A549 (cell line): ENCODE data around the gene ADCY4. TPM values are rescaled to one million over a fixed set of nuclear protein-coding genes. Genes with fewer than 3 reads are reported as not detected.

Experiments used
- ATAC-seq, 2 experiments: fragments of 200-7000 bp in 1 of 2; fragments of >200 bp in 1 of 2; cut with Nextera tagmentation in 1 of 2; cut with Tn5 transposase in 1 of 2; 3 replicates each; pipeline versions ENCODE4 v1.8.0 to v1.9.1; 2018 to 2020; ENCODE audit warnings: mild to moderate bottlenecking in 1 of 2, moderate library complexity in 1 of 2
- CTCF ChIA-PET: fragments of 300-600 bp; sonication (Branson Sonifier 250); formaldehyde crosslinking; extraction: SDS; loops from one replicate; lab custom pipeline; 2021; ENCODE audit warnings: antibody characterized with exemption, inconsistent platforms; lab: Yijun Ruan, JAX
- POLR2A ChIA-PET: fragments of 350-600 bp; formaldehyde crosslinking; extraction: SDS; loops from one replicate; lab custom pipeline; 2021; ENCODE audit warnings: antibody characterized with exemption, inconsistent platforms; lab: Yijun Ruan, JAX
- DNase-seq, 2 experiments: peaks; one replicate each; pipeline versions ENCODE4 v3.0.0 to v3.0.0-alpha.2; 2011 to 2016; ENCODE audit warnings: low read depth in 1 of 2, low spot score in 1 of 2
- FAIRE-seq: peaks from 2 replicates; lab custom pipeline; 2011; peaks lifted over from hg19 to GRCh38; lab: Jason Lieb, UNC
- H3K27ac ChIP-seq, 2 experiments: fragments of >200 bp; sonication (Bioruptor Twin); formaldehyde crosslinking; 3 replicates each; pipeline ENCODE4 v1.5.1; 2016 to 2017
- H3K4me1 ChIP-seq: fragments of >200 bp; sonication (Bioruptor Twin); formaldehyde crosslinking; 3 replicates; pipeline ENCODE4 v1.6.1; 2016
- H3K4me2 ChIP-seq: fragments of >200 bp; sonication (Bioruptor Twin); formaldehyde crosslinking; 3 replicates; pipeline ENCODE4 v1.6.1; 2016
- H3K4me3 ChIP-seq: fragments of >200 bp; sonication (Bioruptor Twin); formaldehyde crosslinking; 3 replicates; pipeline ENCODE4 v1.5.1; 2016
- H3K9me3 ChIP-seq: fragments of >200 bp; sonication (Bioruptor Twin); formaldehyde crosslinking; 3 replicates; pipeline ENCODE4 v1.6.1; 2016
- BHLHE40 ChIP-seq: IDR thresholded peaks from 2 replicates; pipeline ENCODE4 v1.6.1; 2012; ENCODE audit warnings: low read depth, low read length, inconsistent platforms
- CBX2 ChIP-seq: fragments of 200-600 bp; sonication (generic); IDR thresholded peaks from 2 replicates; pipeline ENCODE4 v1.6.1; 2016; ENCODE audit warnings: low read depth, mild to moderate bottlenecking, borderline replicate concordance
- CBX8 ChIP-seq: fragments of 200-600 bp; sonication (generic); IDR thresholded peaks from 2 replicates; pipeline ENCODE4 v1.6.1; 2016
- CEBPB ChIP-seq, 2 experiments: fragments of >200 bp in 1 of 2; sonication (Bioruptor Twin) in 1 of 2; formaldehyde crosslinking in 1 of 2; IDR thresholded peaks; 2 replicates each; pipeline ENCODE4 v1.6.1; 2012 to 2016
- EHF ChIP-seq: fragments of 250-450 bp; sonication (Bioruptor Pico); IDR thresholded peaks from 2 replicates; pipeline ENCODE4 v1.5.0; 2020; ENCODE audit warnings: mild to moderate bottlenecking
- EP300 ChIP-seq, 2 experiments: fragments of >200 bp; sonication (Bioruptor Twin); formaldehyde crosslinking; IDR thresholded peaks; 2 replicates in 1 of 2; 3 replicates in 1 of 2; pipeline ENCODE4 v1.6.1; 2016 to 2017
- ESRRA ChIP-seq: fragments of 150-350 bp; IDR thresholded peaks from 2 replicates; pipeline ENCODE4 v1.6.1; 2014; ENCODE audit warnings: mild to moderate bottlenecking, low read length, borderline replicate concordance
- FOSB ChIP-seq: fragments of 250-450 bp; sonication (Bioruptor Pico); IDR thresholded peaks from 2 replicates; pipeline ENCODE4 v1.5.0; 2020; ENCODE audit warnings: mild to moderate bottlenecking, moderate library complexity
- FOSL2 ChIP-seq, 2 experiments: fragments of 450-650 bp in 1 of 2; fragments of >200 bp in 1 of 2; sonication (Bioruptor Twin) in 1 of 2; formaldehyde crosslinking; IDR thresholded peaks; 2 replicates each; pipeline versions ENCODE4 v1.5.0 to v1.6.1; 2016 to 2020; ENCODE audit warnings: mild to moderate bottlenecking in 1 of 2, moderate library complexity in 1 of 2
- HEYL ChIP-seq: fragments of 250-450 bp; sonication (Bioruptor Pico); IDR thresholded peaks from 2 replicates; pipeline ENCODE4 v1.8.0; 2021; ENCODE audit warnings: mild to moderate bottlenecking, moderate library complexity
- JUN ChIP-seq, 2 experiments: fragments of >200 bp; sonication (Bioruptor Twin); formaldehyde crosslinking; IDR thresholded peaks; 2 replicates in 1 of 2; 3 replicates in 1 of 2; pipeline ENCODE4 v1.6.1; 2016 to 2017
- KDM1A ChIP-seq: fragments of 200-600 bp; sonication (generic); IDR thresholded peaks from 2 replicates; pipeline ENCODE4 v1.6.1; 2016; ENCODE audit warnings: low read depth, mild to moderate bottlenecking
- KDM5A ChIP-seq: fragments of 200-600 bp; sonication (generic); IDR thresholded peaks from 2 replicates; pipeline ENCODE4 v1.6.1; 2016; ENCODE audit warnings: antibody characterized with exemption, mild to moderate bottlenecking
- MAFK ChIP-seq: fragments of 450-650 bp; IDR thresholded peaks from 2 replicates; pipeline ENCODE4 v1.6.1; 2014; ENCODE audit not compliant: partially characterized antibody
- MAZ ChIP-seq: fragments of 150-350 bp; IDR thresholded peaks from 2 replicates; pipeline ENCODE4 v1.6.1; 2014; ENCODE audit warnings: antibody characterized with exemption, low read depth, low read length, borderline replicate concordance
- MYC ChIP-seq: IDR thresholded peaks from 2 replicates; pipeline ENCODE4 v1.6.1; 2012; ENCODE audit warnings: mild to moderate bottlenecking, inconsistent platforms, low read length, improper control_type of control experiment, borderline replicate concordance
- NPAS2 ChIP-seq: fragments of 250-450 bp; sonication (Bioruptor Pico); IDR thresholded peaks from 2 replicates; pipeline ENCODE4 v1.8.0; 2022; ENCODE audit warnings: mild to moderate bottlenecking, moderate library complexity, borderline replicate concordance
- PHF8 ChIP-seq: fragments of 200-600 bp; sonication (generic); IDR thresholded peaks from 2 replicates; pipeline ENCODE4 v1.6.1; 2016; ENCODE audit warnings: low read depth, mild to moderate bottlenecking, antibody characterized with exemption, moderate library complexity, borderline replicate concordance
- POLR2AphosphoS2 ChIP-seq: conservative IDR thresholded peaks from 2 replicates; pipeline ENCODE4 v1.6.1; 2012; ENCODE audit warnings: low read length, improper control_type of control experiment, inconsistent platforms
- RFX5 ChIP-seq: fragments of 450-650 bp; IDR thresholded peaks from 2 replicates; pipeline ENCODE4 v1.7.1; 2014; ENCODE audit warnings: antibody characterized with exemption, mild to moderate bottlenecking, moderate library complexity
- SREBF2 ChIP-seq: fragments of 450-650 bp; IDR thresholded peaks from 2 replicates; pipeline ENCODE4 v1.6.1; 2014; ENCODE audit warnings: mild to moderate bottlenecking, moderate library complexity
- TFCP2L1 ChIP-seq: fragments of 250-450 bp; sonication (Bioruptor Pico); IDR thresholded peaks from 2 replicates; pipeline ENCODE4 v1.5.0; 2021; ENCODE audit warnings: mild to moderate bottlenecking
- TP53 ChIP-seq: fragments of 250-450 bp; sonication (Bioruptor Pico); IDR thresholded peaks from 2 replicates; pipeline ENCODE4 v1.5.0; 2021; ENCODE audit warnings: mild to moderate bottlenecking, moderate library complexity
- ZC3H11A ChIP-seq: fragments of 450-650 bp; IDR thresholded peaks from 2 replicates; pipeline ENCODE4 v1.6.1; 2014; ENCODE audit warnings: antibody characterized with exemption, mild to moderate bottlenecking
- ZFP36 ChIP-seq: fragments of 450-650 bp; IDR thresholded peaks from 2 replicates; pipeline ENCODE4 v1.6.1; 2014; ENCODE audit warnings: borderline replicate concordance; ENCODE audit not compliant: partially characterized antibody
- ZNF302 ChIP-seq: fragments of 250-450 bp; sonication (Bioruptor Pico); IDR thresholded peaks from 2 replicates; pipeline ENCODE4 v1.9.0; 2021; ENCODE audit warnings: inconsistent platforms, mild to moderate bottlenecking, moderate library complexity
- ZSCAN20 ChIP-seq: fragments of 250-450 bp; sonication (Bioruptor Pico); IDR thresholded peaks from 2 replicates; pipeline ENCODE4 v1.8.0; 2022; ENCODE audit warnings: mild to moderate bottlenecking, moderate library complexity
- WGBS: methylation state at CpG from one replicate; pipeline ENCODE4 v1.1.6; 2017; ENCODE audit errors: missing lambda C conversion rate; 5-methylcytosine and 5-hydroxymethylcytosine counted together
- polyA plus RNA-seq, 4 experiments: library from polyadenylated mRNA; depleted of rRNA in 3 of 4; stranded (reverse); fragments of >200 nt; fragmentation: RNase III in 1 of 4; extraction: RNeasy Plus Mini Kit Qiagen cat#74134 plus additional on column Dnase treatment in 1 of 4; gene quantifications; 2 replicates in 3 of 4; 3 replicates in 1 of 4; pipeline ENCODE4 v1.2.3, GENCODE V29; 2011 to 2017
- TF ChIP-seq, protein P1 (sequence below): fragments of 200-600 bp; sonication (generic); IDR thresholded peaks from 2 replicates; pipeline ENCODE4 v1.6.1; 2016; ENCODE audit warnings: antibody characterized with exemption, mild to moderate bottlenecking, moderate library complexity
- TF ChIP-seq, protein P2 (sequence below): fragments of 250-450 bp; sonication (Bioruptor Pico); IDR thresholded peaks from 2 replicates; pipeline ENCODE4 v1.5.0; 2021; ENCODE audit warnings: mild to moderate bottlenecking, moderate library complexity, borderline replicate concordance
- TF ChIP-seq, protein P3 (sequence below): fragments of 450-650 bp; IDR thresholded peaks from 2 replicates; pipeline ENCODE4 v1.6.1; 2014; ENCODE audit warnings: antibody characterized with exemption

The ADCY4 gene
- polyA plus RNA-seq, 2 of the 4 experiments (the other 2 are of a cell fraction): not detected

DNA sequence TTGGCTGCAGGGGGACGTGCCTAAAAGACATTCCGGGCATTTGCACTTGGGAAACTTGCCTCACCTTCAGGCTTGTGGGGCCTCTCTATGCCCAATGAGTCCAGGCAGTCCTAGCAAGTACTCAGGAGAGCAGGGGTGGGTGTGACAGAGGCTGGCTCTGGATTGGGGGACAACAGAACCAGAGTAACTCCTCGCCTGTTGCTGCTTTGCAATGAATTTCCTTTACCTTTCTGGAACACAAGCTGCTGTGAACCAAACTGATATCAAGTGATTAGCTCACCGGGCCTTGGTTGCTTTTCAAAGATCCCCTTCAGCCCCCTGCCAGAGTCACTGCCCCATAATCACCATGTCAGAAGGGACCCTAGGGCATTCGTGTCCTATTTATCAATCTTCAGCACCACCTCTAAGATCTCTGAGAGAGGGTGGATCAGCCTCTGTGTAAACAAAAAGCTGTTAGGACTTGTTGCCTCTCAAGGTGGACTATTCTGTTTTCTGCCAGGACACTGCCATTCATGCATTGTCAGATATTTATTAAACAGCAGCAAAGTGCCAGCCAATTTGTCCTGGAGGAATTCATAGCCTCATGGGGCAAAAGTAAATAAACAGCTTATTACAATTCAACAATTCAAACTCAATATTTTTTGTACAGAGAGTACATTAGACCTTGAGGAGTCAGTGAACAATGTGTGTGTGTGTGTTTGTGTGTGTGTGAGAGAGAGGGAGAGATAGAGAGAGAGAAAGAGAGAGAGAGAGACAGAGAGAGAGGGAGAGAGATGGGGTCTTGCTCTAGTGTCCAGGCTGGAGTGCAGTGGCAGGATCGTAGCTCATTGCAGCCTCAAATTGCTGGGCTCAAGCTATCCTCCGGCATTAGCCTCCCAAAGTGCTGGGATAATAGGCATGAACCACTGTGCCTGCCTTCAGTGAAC, 44.4 kb upstream of the ADCY4 start:
- ChIA-PET POLR2A (interaction anchor here (1.5 kb wide), 1 partner anchor 50 kb away, joined by 5 read pairs; the partner anchor contains the start of genes CBLN3 and KHNYN), CTCF (interaction anchor here (0.9 to 3.7 kb wide), 10 partner anchors 12 to 71 kb away, joined by 3 to 20 read pairs (median 6); partner anchors contain the start of genes ADCY4 and CIDEB)
- DNase-seq: no peak
- Histone ChIP-seq H3K4me3 (no peak overlapping the region), H3K4me1 (no peaks in the 10 kb centered on the region), H3K9me3 (no peaks in the 10 kb centered on the region), H3K27ac (no peak overlapping the region), H3K4me2 (no peak overlapping the region)
- TF ChIP-seq HEYL (no peak), MAFK (no peak), ZNF302 (no peak), CEBPB (IDR thresholded peaks at IDR 0.05) (no peak), MYC (no peak), FOSL2 (IDR thresholded peaks at IDR 0.05) (no peak), FOSL2 (CRISPR knock-in tag; IDR thresholded peaks at IDR 0.05) (no peak), FOSB (CRISPR knock-in tag) (no peak), BHLHE40 (no peak), ZFP36 (no peak), ZC3H11A (no peak), SREBF2 (no peak), EP300 (IDR thresholded peaks at IDR 0.05) (no peak), PHF8 (no peak), ZSCAN20 (no peak), CBX2 (no peak), TP53 (CRISPR knock-in tag) (no peak), POLR2AphosphoS2 (no peak), MAZ (no peak)
- TF ChIP-seq, protein P1, sequence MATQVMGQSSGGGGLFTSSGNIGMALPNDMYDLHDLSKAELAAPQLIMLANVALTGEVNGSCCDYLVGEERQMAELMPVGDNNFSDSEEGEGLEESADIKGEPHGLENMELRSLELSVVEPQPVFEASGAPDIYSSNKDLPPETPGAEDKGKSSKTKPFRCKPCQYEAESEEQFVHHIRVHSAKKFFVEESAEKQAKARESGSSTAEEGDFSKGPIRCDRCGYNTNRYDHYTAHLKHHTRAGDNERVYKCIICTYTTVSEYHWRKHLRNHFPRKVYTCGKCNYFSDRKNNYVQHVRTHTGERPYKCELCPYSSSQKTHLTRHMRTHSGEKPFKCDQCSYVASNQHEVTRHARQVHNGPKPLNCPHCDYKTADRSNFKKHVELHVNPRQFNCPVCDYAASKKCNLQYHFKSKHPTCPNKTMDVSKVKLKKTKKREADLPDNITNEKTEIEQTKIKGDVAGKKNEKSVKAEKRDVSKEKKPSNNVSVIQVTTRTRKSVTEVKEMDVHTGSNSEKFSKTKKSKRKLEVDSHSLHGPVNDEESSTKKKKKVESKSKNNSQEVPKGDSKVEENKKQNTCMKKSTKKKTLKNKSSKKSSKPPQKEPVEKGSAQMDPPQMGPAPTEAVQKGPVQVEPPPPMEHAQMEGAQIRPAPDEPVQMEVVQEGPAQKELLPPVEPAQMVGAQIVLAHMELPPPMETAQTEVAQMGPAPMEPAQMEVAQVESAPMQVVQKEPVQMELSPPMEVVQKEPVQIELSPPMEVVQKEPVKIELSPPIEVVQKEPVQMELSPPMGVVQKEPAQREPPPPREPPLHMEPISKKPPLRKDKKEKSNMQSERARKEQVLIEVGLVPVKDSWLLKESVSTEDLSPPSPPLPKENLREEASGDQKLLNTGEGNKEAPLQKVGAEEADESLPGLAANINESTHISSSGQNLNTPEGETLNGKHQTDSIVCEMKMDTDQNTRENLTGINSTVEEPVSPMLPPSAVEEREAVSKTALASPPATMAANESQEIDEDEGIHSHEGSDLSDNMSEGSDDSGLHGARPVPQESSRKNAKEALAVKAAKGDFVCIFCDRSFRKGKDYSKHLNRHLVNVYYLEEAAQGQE: no peak
- TF ChIP-seq, protein P2, sequence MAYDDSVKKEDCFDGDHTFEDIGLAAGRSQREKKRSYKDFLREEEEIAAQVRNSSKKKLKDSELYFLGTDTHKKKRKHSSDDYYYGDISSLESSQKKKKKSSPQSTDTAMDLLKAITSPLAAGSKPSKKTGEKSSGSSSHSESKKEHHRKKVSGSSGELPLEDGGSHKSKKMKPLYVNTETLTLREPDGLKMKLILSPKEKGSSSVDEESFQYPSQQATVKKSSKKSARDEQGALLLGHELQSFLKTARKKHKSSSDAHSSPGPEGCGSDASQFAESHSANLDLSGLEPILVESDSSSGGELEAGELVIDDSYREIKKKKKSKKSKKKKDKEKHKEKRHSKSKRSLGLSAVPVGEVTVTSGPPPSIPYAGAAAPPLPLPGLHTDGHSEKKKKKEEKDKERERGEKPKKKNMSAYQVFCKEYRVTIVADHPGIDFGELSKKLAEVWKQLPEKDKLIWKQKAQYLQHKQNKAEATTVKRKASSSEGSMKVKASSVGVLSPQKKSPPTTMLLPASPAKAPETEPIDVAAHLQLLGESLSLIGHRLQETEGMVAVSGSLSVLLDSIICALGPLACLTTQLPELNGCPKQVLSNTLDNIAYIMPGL (CRISPR knock-in tag): no peak
- ATAC-seq: no peak
- 74% methylated on average over 7 of the region's 7 CpGs for WGBS
- no peak for FAIRE-seq

- WGBS: 58% methylated on average over 3 of the region's 3 CpGs
- Histone ChIP-seq H3K27ac (no peak overlapping the region), H3K4me2 (no peak overlapping the region), H3K4me1 (no peaks in the 10 kb centered on the region)
- CTCF ChIA-PET: interaction anchor here (0.9 to 3.7 kb wide), 11 partner anchors 12 to 70 kb away, joined by 3 to 20 read pairs (median 4); partner anchors contain the start of genes ADCY4 and CIDEB
- TF ChIP-seq KDM5A (no peak), MAZ (no peak), NPAS2 (CRISPR knock-in tag) (no peak), KDM1A (no peak), TP53 (CRISPR knock-in tag) (no peak), RFX5 (no peak), ZSCAN20 (no peak), EHF (no peak), FOSB (CRISPR knock-in tag) (no peak), JUN (IDR thresholded peaks at IDR 0.05) (no peak), ZC3H11A (no peak), BHLHE40 (no peak), ESRRA (no peak), POLR2AphosphoS2 (no peak), CBX8 (no peak), HEYL (no peak), TFCP2L1 (CRISPR knock-in tag) (no peak)
- TF ChIP-seq, protein P3, sequence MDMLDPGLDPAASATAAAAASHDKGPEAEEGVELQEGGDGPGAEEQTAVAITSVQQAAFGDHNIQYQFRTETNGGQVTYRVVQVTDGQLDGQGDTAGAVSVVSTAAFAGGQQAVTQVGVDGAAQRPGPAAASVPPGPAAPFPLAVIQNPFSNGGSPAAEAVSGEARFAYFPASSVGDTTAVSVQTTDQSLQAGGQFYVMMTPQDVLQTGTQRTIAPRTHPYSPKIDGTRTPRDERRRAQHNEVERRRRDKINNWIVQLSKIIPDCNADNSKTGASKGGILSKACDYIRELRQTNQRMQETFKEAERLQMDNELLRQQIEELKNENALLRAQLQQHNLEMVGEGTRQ: no peak
- TF ChIP-seq, all 56 proteins: peak for 0
- FAIRE-seq (no peak), ATAC-seq (no peak), DNase-seq (no peak)
- Histone ChIP-seq H3K9me3 (no peaks in the 10 kb centered on the region), H3K4me3 (no peak overlapping the region)
- POLR2A ChIA-PET: interaction anchor here (1.5 kb wide), 1 partner anchor 51 kb away, joined by 5 read pairs; the partner anchor contains the start of genes CBLN3 and KHNYN
Measured at GRCh38 chr14:24378327-24378726, 43.5 kb upstream of the ADCY4 start.
